Measurements from ENCODE around the gene SALL3.

Gene SALL3

GRCh38 chr18:78980279-78980771, 707 bp downstream of the SALL3 start:
- DNase-seq (ENCODE audit: low spot score), result no peak
- no peak for FAIRE-seq

- FAIRE-seq (no peak), DNase-seq (ENCODE audit: low spot score) (no peak)
These were observed 1.3 kb downstream of the SALL3 start for GRCh38 chr18:78980777-78981380.

- FAIRE-seq (no peak), DNase-seq (ENCODE audit: low spot score) (no peak)
These were observed 1.8 kb downstream of the SALL3 start for GRCh38 chr18:78981394-78981831.

- DNase-seq (ENCODE audit: low spot score) (no peak), FAIRE-seq (no peak)
These were observed 2.5 kb downstream of the SALL3 start for GRCh38 chr18:78981989-78982620.

- DNase-seq (ENCODE audit: low spot score) (no peak), FAIRE-seq (no peak)
These were observed 3.9 kb downstream of the SALL3 start for GRCh38 chr18:78983512-78983911.

- DNase-seq (ENCODE audit: low spot score), result peak; percentile 48
- FAIRE-seq, result peak; percentile 58
These were observed 5.5 kb downstream of the SALL3 start for GRCh38 chr18:78984941-78985784.

GRCh38 chr18:78986018-78986481, 6.4 kb downstream of the SALL3 start:
- FAIRE-seq (peak; percentile 71), DNase-seq (ENCODE audit: low spot score) (peak; percentile 78)

- DNase-seq (ENCODE audit: low spot score), result no peak
- no peak for FAIRE-seq
These were observed 11.8 kb downstream of the SALL3 start for GRCh38 chr18:78991446-78991845.

- no peak for FAIRE-seq
- DNase-seq (ENCODE audit: low spot score), result no peak
These were observed 12.7 kb downstream of the SALL3 start for GRCh38 chr18:78992041-78993011.

GRCh38 chr18:78993014-78993926, 13.7 kb downstream of the SALL3 start:
- no peak for DNase-seq (ENCODE audit: low spot score)

GRCh38 chr18:78994000-78994399, 14.4 kb downstream of the SALL3 start:
- DNase-seq (ENCODE audit: low spot score), result no peak
- FAIRE-seq, result peak; percentile 9

More at GRCh38 chr18:78993014-78993926, 13.7 kb downstream of the SALL3 start:
- FAIRE-seq, result no peak

GRCh38 chr18:78994531-78994930, 14.9 kb downstream of the SALL3 start:
- FAIRE-seq (no peak), DNase-seq (ENCODE audit: low spot score) (no peak)

- no peak for FAIRE-seq
These were observed 15.5 kb downstream of the SALL3 start for GRCh38 chr18:78994977-78995582.

GRCh38 chr18:78995740-78996395, 16.2 kb downstream of the SALL3 start:
- DNase-seq (ENCODE audit: low spot score) (no peak), FAIRE-seq (no peak)

More at GRCh38 chr18:78994977-78995582, 15.5 kb downstream of the SALL3 start:
- no peak for DNase-seq (ENCODE audit: low spot score)

GRCh38 chr18:78996741-78997490, 17.3 kb downstream of the SALL3 start:
- DNase-seq (ENCODE audit: low spot score) (no peak), FAIRE-seq (no peak)

GRCh38 chr18:78998371-78999071, 18.9 kb downstream of the SALL3 start:
- DNase-seq (ENCODE audit: low spot score), result peak; percentile 28
- FAIRE-seq, result peak; percentile 44

GRCh38 chr18:78999939-79000338, 20.3 kb downstream of the SALL3 start:
- FAIRE-seq, result no peak
- no peak for DNase-seq (ENCODE audit: low spot score)

Data from urothelium cell line (cell line).